GM19193 (cell line): Measurements from ENCODE around the gene C3orf18.

Source experiments
- POLR2A ChIP-seq: IDR thresholded peaks from 4 replicates; pipeline ENCODE4 v1.6.1; 2011; ENCODE audit not compliant: insufficient read depth, insufficient read length; ENCODE audit errors: extremely low read depth

C3orf18 gene

DNA sequence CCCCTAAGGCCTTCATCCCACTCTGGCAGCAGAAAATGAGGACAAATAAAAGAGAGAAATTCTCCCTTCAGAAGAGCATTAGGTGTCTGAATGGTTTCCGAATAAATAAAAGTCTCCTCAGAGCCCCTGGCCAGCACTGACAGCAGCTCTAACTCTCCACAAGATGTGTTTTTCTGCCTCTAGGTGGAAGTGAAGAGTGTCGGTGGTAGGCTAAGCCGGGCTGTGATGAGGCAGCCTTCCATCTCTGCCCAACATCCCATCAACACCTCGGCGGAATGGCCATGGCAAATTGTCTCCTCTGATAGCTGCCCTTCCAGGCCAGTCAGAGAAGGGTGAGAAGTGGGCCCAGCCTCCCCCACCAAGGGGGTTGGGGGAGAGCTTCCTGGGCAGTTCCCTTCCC, 57.8 kb downstream of the C3orf18 start:
- TF ChIP-seq POLR2A, result no peak

DNA sequence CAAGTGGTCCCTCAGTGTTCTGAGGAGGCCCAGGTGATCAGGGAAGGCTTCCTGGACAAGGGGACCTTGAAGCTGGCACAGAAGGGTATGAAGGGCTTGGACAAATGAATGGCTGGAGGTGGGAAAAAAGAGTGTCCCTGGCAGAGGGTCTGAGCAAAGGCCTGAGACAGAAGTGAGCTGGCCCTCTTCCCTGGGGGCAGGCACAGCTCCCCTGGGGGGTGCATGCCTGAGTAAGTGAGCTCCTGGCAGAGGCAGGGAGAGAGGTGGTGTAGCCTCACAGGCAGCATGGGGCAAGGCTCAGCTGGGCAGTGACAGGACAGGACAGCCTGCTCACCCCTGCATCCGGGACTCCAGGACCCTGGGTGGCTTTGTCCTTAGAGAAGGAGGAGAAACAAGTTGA, 58.7 kb downstream of the C3orf18 start:
- no peak for TF ChIP-seq POLR2A
